HEK293T (cell line): ENCODE measurements around the gene ATG7.
"Not testable (repeated sequence)": the region's sequence is repeated elsewhere in the genome, so short reads cannot be mapped to it uniquely, and the experiment has no call there.

Experiments
- CTCF ChIA-PET: fragments of 350-600 bp; formaldehyde crosslinking; extraction: SDS; loops from one replicate; lab custom pipeline; 2021; ENCODE audit warnings: antibody characterized with exemption, inconsistent platforms; lab: Yijun Ruan, JAX
- POLR2A ChIA-PET: fragments of 350-600 bp; formaldehyde crosslinking; extraction: SDS; loops from one replicate; lab custom pipeline; 2020; ENCODE audit warnings: antibody characterized with exemption, inconsistent platforms; lab: Yijun Ruan, JAX
- DNase-seq: peaks from one replicate; pipeline ENCODE4 v3.0.0; 2012; ENCODE audit warnings: mixed read lengths; ENCODE audit errors: extremely low spot score
- ARNT ChIP-seq: fragments of 450-650 bp; IDR thresholded peaks from 2 replicates; pipeline ENCODE4 v1.6.1; 2017; ENCODE audit warnings: mild to moderate bottlenecking
- BHLHE40 ChIP-seq: fragments of 450-650 bp; IDR thresholded peaks from 2 replicates; pipeline ENCODE4 v1.6.1; 2016; ENCODE audit warnings: mild to moderate bottlenecking, moderate library complexity, borderline replicate concordance
- CTBP1 ChIP-seq: fragments of 450-650 bp; IDR thresholded peaks from 2 replicates; pipeline ENCODE4 v1.6.1; 2016; ENCODE audit warnings: borderline replicate concordance
- ELF4 ChIP-seq: fragments of 450-650 bp; IDR thresholded peaks from 2 replicates; pipeline ENCODE4 v1.6.1; 2017; ENCODE audit warnings: antibody characterized with exemption
- FOXA1 ChIP-seq: fragments of 450-650 bp; IDR thresholded peaks from 2 replicates; pipeline ENCODE4 v1.6.1; 2016; ENCODE audit warnings: mild to moderate bottlenecking
- FOXK2 ChIP-seq: fragments of 450-650 bp; IDR thresholded peaks from 2 replicates; pipeline ENCODE4 v1.6.1; 2016; ENCODE audit warnings: mild to moderate bottlenecking
- FOXM1 ChIP-seq: fragments of 450-650 bp; IDR thresholded peaks from 2 replicates; pipeline ENCODE4 v1.6.1; 2017; ENCODE audit warnings: mild to moderate bottlenecking, borderline replicate concordance
- HDGF ChIP-seq: fragments of 450-650 bp; IDR thresholded peaks from 2 replicates; pipeline ENCODE4 v1.6.1; 2017; ENCODE audit warnings: antibody characterized with exemption, borderline replicate concordance
- L3MBTL2 ChIP-seq: fragments of 450-650 bp; conservative IDR thresholded peaks from 2 replicates; pipeline ENCODE4 v1.6.1; 2016; ENCODE audit warnings: mild to moderate bottlenecking
- LEF1 ChIP-seq: fragments of 450-650 bp; IDR thresholded peaks from 2 replicates; pipeline ENCODE4 v1.6.1; 2017; ENCODE audit warnings: mild to moderate bottlenecking, borderline replicate concordance
- NFRKB ChIP-seq: fragments of 450-650 bp; IDR thresholded peaks from 2 replicates; pipeline ENCODE4 v1.6.1; 2016; ENCODE audit warnings: mild to moderate bottlenecking, moderate library complexity
- PKNOX1 ChIP-seq: fragments of 450-650 bp; IDR thresholded peaks from 2 replicates; pipeline ENCODE4 v1.6.1; 2016
- SP1 ChIP-seq: fragments of 450-650 bp; IDR thresholded peaks from 2 replicates; pipeline ENCODE4 v1.6.1; 2017
- SUZ12 ChIP-seq: fragments of 450-650 bp; IDR thresholded peaks from 2 replicates; pipeline ENCODE4 v1.6.1; 2016; ENCODE audit warnings: mild to moderate bottlenecking
- TARDBP ChIP-seq: fragments of 450-650 bp; IDR thresholded peaks from 2 replicates; pipeline ENCODE4 v1.6.1; 2016
- ZNF384 ChIP-seq: fragments of 450-650 bp; IDR thresholded peaks from 2 replicates; pipeline ENCODE4 v1.6.1; 2016

Gene ATG7

DNA sequence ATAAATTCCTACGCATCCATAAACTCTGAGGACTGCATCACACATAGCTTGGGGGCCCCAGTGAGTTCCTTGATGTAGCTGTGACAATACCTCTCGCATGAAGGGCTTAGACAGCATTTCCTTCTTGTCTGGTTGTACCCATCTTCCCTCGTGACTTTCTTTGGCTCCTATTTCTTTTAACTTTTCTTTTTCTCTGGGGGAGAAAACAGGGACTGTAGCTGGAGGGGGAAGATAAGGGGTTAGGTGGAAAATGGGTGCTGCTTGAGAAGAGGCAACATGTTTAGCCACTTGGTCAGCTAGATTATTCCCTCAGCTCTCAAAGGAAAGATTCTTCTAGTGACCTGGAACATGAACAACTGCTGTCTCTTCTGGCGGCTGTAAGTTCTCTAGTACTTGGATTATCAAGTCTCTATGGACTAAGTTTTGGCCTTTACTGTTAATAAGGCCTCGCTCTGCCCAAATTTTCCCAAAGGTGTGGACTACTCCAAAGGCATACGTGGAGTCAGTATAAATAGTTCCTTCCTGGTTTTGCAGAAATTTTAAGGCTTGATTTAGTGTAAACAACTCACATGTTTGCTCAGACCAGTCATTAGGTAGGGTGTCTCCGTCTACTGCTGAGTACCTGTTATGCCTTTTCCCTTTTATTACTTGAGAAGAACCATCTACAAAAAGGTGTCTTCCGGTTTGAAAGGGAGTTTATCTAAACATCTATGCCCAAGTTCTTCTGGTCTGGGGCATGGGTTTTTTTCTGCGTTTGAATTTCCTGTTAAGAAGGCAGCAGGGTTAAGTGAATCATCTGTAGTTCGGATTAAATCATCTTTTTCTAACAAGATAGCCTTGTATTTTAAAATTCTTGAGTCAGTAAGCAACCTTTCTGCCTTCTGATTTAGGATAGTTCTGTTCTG is 21.0 kb upstream of the ATG7 start:
- DNase-seq, result no peak
- ChIA-PET POLR2A (no interaction called here), CTCF (no interaction called here)
- TF ChIP-seq BHLHE40 (no peak), ARNT (no peak), CTBP1 (no peak), ZNF384 (no peak), HDGF (no peak), NFRKB (no peak), L3MBTL2 (no peak), TARDBP (no peak), FOXK2 (no peak), PKNOX1 (no peak)

DNA sequence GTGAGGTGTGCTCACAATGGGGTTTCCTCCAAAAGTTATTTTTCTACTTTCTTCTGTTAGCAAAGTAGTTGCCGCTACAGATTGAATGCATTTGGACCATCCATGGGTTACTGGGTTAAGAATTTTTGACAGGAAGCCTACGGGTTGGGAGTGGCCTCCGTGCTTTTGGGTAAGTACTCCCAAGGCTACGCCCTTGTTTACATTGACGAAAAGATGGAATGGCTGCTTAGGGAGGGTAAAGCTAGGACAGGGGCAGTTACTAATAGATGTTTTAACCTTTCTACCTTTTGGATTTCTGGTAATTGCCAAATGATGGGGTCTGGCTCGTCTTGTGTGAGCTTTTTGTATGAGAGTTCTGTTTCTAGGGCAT is 20.4 kb upstream of the ATG7 start:
- DNase-seq, result no peak
- CTCF ChIA-PET, result no interaction called here
- POLR2A ChIA-PET, result no interaction called here
- no peak for TF ChIP-seq HDGF
- TF ChIP-seq FOXK2, result no peak
- TF ChIP-seq ELF4, result no peak
- no peak for TF ChIP-seq SUZ12
- no peak for TF ChIP-seq ZNF384
- TF ChIP-seq TARDBP, result no peak
- no peak for TF ChIP-seq L3MBTL2
- no peak for TF ChIP-seq LEF1

DNA sequence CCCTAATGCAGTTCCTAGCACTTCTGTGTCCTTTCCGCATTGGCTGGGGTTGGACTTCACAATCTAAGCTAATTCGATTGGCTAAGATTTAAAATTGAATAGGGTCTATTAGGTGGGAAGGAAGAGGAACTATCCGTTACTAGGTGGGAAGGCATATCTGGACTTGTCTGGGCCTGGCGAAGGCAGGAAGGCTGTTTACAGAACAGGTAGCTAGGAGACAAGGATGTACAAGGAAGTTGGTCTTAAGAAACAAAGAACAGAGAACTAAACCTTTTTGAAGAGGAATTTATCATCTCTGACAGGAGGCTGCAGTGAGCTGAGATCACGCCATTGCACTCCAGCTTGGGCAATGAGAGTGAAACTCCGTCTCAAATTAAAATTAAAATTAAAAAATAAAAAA is 17.3 kb upstream of the ATG7 start:
- ChIA-PET POLR2A (interaction anchor here (1.1 kb wide), 1 partner anchor 17 kb away, joined by 5 read pairs; the partner anchor contains the start of gene ATG7), CTCF (no interaction called here)
- TF ChIP-seq ARNT (no peak), BHLHE40 (no peak), HDGF (no peak), L3MBTL2 (no peak), LEF1 (no peak), CTBP1 (no peak)
- DNase-seq, result no peak

- DNase-seq, CTCF ChIA-PET: not testable (repeated sequence)
- POLR2A ChIA-PET, result interaction anchor here (1.1 kb wide), 1 partner anchor 17 kb away, joined by 5 read pairs; the partner anchor contains the start of gene ATG7
These were observed 16.7 kb upstream of the ATG7 start for GRCh38 chr3:11255537-11255936.

DNA sequence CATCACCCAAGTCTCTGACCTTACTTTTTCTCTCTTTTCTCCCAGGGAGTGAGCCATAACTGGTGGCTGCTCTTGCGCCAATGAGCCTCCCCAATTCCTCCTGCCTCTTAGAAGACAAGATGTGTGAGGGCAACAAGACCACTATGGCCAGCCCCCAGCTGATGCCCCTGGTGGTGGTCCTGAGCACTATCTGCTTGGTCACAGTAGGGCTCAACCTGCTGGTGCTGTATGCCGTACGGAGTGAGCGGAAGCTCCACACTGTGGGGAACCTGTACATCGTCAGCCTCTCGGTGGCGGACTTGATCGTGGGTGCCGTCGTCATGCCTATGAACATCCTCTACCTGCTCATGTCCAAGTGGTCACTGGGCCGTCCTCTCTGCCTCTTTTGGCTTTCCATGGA is 13.2 kb upstream of the ATG7 start:
- TF ChIP-seq ARNT, result no peak
- no peak for TF ChIP-seq SUZ12
- CTCF ChIA-PET, result no interaction called here
- no peak for DNase-seq
- POLR2A ChIA-PET, result interaction anchor here (0.8 kb wide), 1 partner anchor 13 kb away, joined by 3 read pairs; the partner anchor contains the start of gene ATG7

DNA sequence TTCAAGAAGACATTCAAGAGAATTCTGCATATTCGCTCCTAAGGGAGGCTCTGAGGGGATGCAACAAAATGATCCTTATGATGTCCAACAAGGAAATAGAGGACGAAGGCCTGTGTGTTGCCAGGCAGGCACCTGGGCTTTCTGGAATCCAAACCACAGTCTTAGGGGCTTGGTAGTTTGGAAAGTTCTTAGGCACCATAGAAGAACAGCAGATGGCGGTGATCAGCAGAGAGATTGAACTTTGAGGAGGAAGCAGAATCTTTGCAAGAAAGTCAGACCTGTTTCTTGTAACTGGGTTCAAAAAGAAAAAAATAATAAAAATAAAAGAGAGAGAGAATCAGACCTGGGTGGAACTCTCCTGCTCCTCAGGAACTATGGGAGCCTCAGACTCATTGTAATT is 11.7 kb upstream of the ATG7 start:
- no peak for TF ChIP-seq ELF4
- TF ChIP-seq HDGF, result no peak
- TF ChIP-seq NFRKB, result no peak
- no peak for TF ChIP-seq SP1
- TF ChIP-seq FOXK2, result no peak
- TF ChIP-seq L3MBTL2, result no peak
- no peak for TF ChIP-seq PKNOX1
- no peak for TF ChIP-seq CTBP1
- no peak for TF ChIP-seq FOXA1
- TF ChIP-seq ZNF384, result no peak
- no peak for TF ChIP-seq LEF1
- no peak for TF ChIP-seq SUZ12
- TF ChIP-seq ARNT, result no peak
- TF ChIP-seq FOXM1, result no peak
- TF ChIP-seq BHLHE40, result no peak
- no peak for DNase-seq
- ChIA-PET POLR2A (interaction anchor here (2.0 kb wide), 1 partner anchor 12 kb away, joined by 8 read pairs; the partner anchor contains the start of gene ATG7), CTCF (no interaction called here)

DNA sequence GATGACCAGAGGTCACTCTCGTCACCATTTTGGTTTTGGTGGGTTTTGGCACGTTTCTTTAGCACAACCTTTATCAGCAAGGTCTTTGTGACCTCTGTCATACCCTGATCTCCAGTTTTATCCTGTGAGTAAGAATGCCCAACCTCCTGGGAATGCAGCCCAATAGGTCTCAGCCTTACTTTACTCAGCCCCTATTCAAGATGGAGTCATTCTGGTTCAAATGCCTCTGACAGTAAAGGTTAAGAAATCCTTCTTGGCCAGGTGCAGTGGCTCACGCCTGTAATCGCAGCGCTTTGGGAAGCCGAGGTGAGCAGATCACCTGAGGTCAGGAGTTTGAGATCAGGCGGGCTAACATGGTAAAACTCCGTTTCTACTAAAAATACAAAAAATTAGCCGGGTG is 3.2 kb upstream of the ATG7 start:
- ChIA-PET POLR2A (no interaction called here), CTCF (no interaction called here)
- TF ChIP-seq LEF1 (no peak), NFRKB (no peak), TARDBP (no peak), FOXA1 (no peak), ARNT (no peak), PKNOX1 (no peak), SUZ12 (no peak), CTBP1 (no peak), HDGF (no peak), BHLHE40 (no peak), ELF4 (no peak), ZNF384 (no peak), L3MBTL2 (no peak), SP1 (no peak), FOXK2 (no peak), FOXM1 (no peak)
- DNase-seq, result no peak
